OCI-LY3 (cell line): ENCODE results near the gene KIF2A.

Experiments
- H2AFZ ChIP-seq: fragments of 200-600, 300-600 bp; shearing (Covaris generic); 2 replicates; pipeline ENCODE4 v1.6.0; 2014; ENCODE audit warnings: antibody characterized with exemption, low read depth, low read length
- H3K27ac ChIP-seq: fragments of 200-600, 300-600 bp; sonication (generic); 2 replicates; pipeline ENCODE4 v1.5.1; 2014; ENCODE audit warnings: mild to moderate bottlenecking, low read length, moderate library complexity, mixed read lengths
- H3K27me3 ChIP-seq: fragments of 200-600, 300-600 bp; sonication (generic); 2 replicates; pipeline ENCODE4 v1.6.1; 2014; ENCODE audit warnings: low read depth, low read length, mixed read lengths
- H3K36me3 ChIP-seq: fragments of 200-600, 300-600 bp; sonication (generic); replicated peaks from 2 replicates; pipeline ENCODE3; 2014; ENCODE audit warnings: low read depth, low read length, mixed read lengths
- H3K4me1 ChIP-seq: fragments of 300-600, 200-600 bp; sonication (generic); 2 replicates; pipeline ENCODE4 v1.6.1; 2014; ENCODE audit warnings: low read length, mixed read lengths
- H3K4me2 ChIP-seq: fragments of 200-600, 300-600 bp; sonication (generic); 2 replicates; pipeline ENCODE4 v1.6.1; 2014; ENCODE audit warnings: low read length, mixed read lengths
- H3K4me3 ChIP-seq: fragments of 300-600, 200-600 bp; sonication (generic); 2 replicates; pipeline ENCODE4 v1.5.1; 2014; ENCODE audit warnings: antibody characterized with exemption, mild to moderate bottlenecking, low read length, moderate library complexity
- H3K79me2 ChIP-seq: fragments of 300-600, 200-600 bp; shearing (Covaris generic); 2 replicates; pipeline ENCODE4 v1.6.1; 2014; ENCODE audit warnings: mild to moderate bottlenecking, low read length, mixed read lengths
- H3K9ac ChIP-seq: fragments of 300-600, 200-600 bp; shearing (Covaris generic); 2 replicates; pipeline ENCODE4 v1.6.0; 2014; ENCODE audit warnings: mild to moderate bottlenecking, low read length, moderate library complexity
- H3K9me3 ChIP-seq: fragments of 200-600, 300-600 bp; shearing (Covaris generic); 2 replicates; pipeline ENCODE4 v1.6.1; 2014; ENCODE audit warnings: low read length, mixed read lengths; ENCODE audit not compliant: insufficient read depth
- H4K20me1 ChIP-seq: fragments of 200-600, 300-600 bp; sonication (generic); 2 replicates; pipeline ENCODE4 v1.6.1; 2016; ENCODE audit warnings: low read length, mixed read lengths; ENCODE audit not compliant: insufficient read depth
- CTCF ChIP-seq: fragments of 200-600, 300-600 bp; sonication (generic); IDR thresholded peaks from 2 replicates; pipeline ENCODE4 v1.5.1; 2014; ENCODE audit warnings: antibody characterized with exemption, low read length, low read depth
- EZH2phosphoT487 ChIP-seq: fragments of 200-600 bp; shearing (Covaris generic); IDR thresholded peaks from 2 replicates; pipeline ENCODE4 v1.6.1; 2018; ENCODE audit warnings: antibody characterized with exemption, mixed run types, low read depth

Gene KIF2A

GRCh38 chr5:62305715-62306322, at the start of gene KIF2A:
KIF2A (plus strand) TSS chr5:62306206; CDS start chr5:62306473, 267 bp downstream.
- H3K79me2 ChIP-seq, result peaks cover 46% of the 10 kb centered on the region
- peak within 1 kb of the TSS; percentile 73 for H2AFZ ChIP-seq
- peak within 1 kb of the TSS; percentile 90 for H3K4me3 ChIP-seq
- H3K27ac ChIP-seq, result peak within 1 kb of the TSS; percentile 76
- peaks cover 22% of the 10 kb centered on the region for H3K4me1 ChIP-seq
- peaks cover 31% of the 10 kb centered on the region for H4K20me1 ChIP-seq
- H3K4me2 ChIP-seq, result peak within 1 kb of the TSS; percentile 87
- H3K9me3 ChIP-seq, result no peaks in the 10 kb centered on the region
- peaks cover 12% of the 10 kb centered on the region for H3K36me3 ChIP-seq
- no peak for TF ChIP-seq EZH2phosphoT487
- TF ChIP-seq CTCF, result no peak
- H3K9ac ChIP-seq, result peak within 1 kb of the TSS; percentile 89
- H3K27me3 ChIP-seq, result no peaks in the 10 kb centered on the region

GRCh38 chr5:62257020-62257367, 49.0 kb upstream of the KIF2A start:
- Histone ChIP-seq H3K4me2 (peak overlapping the region; percentile 45), H3K27ac (no peak overlapping the region), H3K36me3 (no peaks in the 10 kb centered on the region), H4K20me1 (no peaks in the 10 kb centered on the region), H3K9me3 (no peaks in the 10 kb centered on the region), H2AFZ (peak overlapping the region; percentile 99), H3K79me2 (no peaks in the 10 kb centered on the region), H3K9ac (no peak overlapping the region), H3K4me1 (peaks cover 10% of the 10 kb centered on the region), H3K4me3 (peak overlapping the region; percentile 10; the same call in 1 of the 2 replicates), H3K27me3 (no peaks in the 10 kb centered on the region)
- TF ChIP-seq CTCF, result no peak
- no peak for TF ChIP-seq EZH2phosphoT487

- H3K4me3 ChIP-seq, result no peak overlapping the region
- H3K79me2 ChIP-seq, result no peaks in the 10 kb centered on the region
- H4K20me1 ChIP-seq, result no peaks in the 10 kb centered on the region
- H3K36me3 ChIP-seq, result no peaks in the 10 kb centered on the region
- H2AFZ ChIP-seq, result no peak overlapping the region
- TF ChIP-seq EZH2phosphoT487, result no peak
- H3K4me2 ChIP-seq, result no peak overlapping the region
- H3K27me3 ChIP-seq, result no peaks in the 10 kb centered on the region
- H3K4me1 ChIP-seq, result peaks cover 10% of the 10 kb centered on the region
- H3K27ac ChIP-seq, result no peak overlapping the region
- no peak overlapping the region for H3K9ac ChIP-seq
- H3K9me3 ChIP-seq, result no peaks in the 10 kb centered on the region
Observed at GRCh38 chr5:62258654-62259053, 47.4 kb upstream of the KIF2A start.

- Histone ChIP-seq H4K20me1 (no peaks in the 10 kb centered on the region), H3K27me3 (no peaks in the 10 kb centered on the region), H3K9me3 (no peaks in the 10 kb centered on the region), H3K4me3 (no peak overlapping the region), H3K27ac (no peak overlapping the region), H3K9ac (no peak overlapping the region), H2AFZ (no peak overlapping the region), H3K36me3 (no peaks in the 10 kb centered on the region), H3K4me2 (no peak overlapping the region), H3K4me1 (peaks cover 10% of the 10 kb centered on the region), H3K79me2 (no peaks in the 10 kb centered on the region)
- TF ChIP-seq EZH2phosphoT487, result no peak
- no peak for TF ChIP-seq CTCF
Observed at GRCh38 chr5:62259699-62260250, 46.2 kb upstream of the KIF2A start.
